Mammary epithelial cell (primary cell): ENCODE data around the gene PRAMEF15.
"Not testable (repeated sequence)": the region's sequence is repeated elsewhere in the genome, so short reads cannot be mapped to it uniquely, and the experiment has no call there.

Source experiments
- EZH2 ChIP-seq: IDR thresholded peaks from 2 replicates; pipeline ENCODE4 v1.6.1; 2012; ENCODE audit warnings: low read length, inconsistent platforms, borderline replicate concordance
- TF ChIP-seq, protein P1 (sequence below), 2 donors: IDR thresholded peaks in 1 of 2; conservative IDR thresholded peaks in 1 of 2; 2 replicates each; pipeline ENCODE4 v1.5.1; 2011 to 2012; ENCODE audit warnings: inconsistent platforms in 2 of 2, low read length in 2 of 2, mild to moderate bottlenecking in 2 of 2, control low read depth in 1 of 2, low read depth in 1 of 2; ENCODE audit not compliant: insufficient read depth in 1 of 2; ENCODE audit errors: extremely low read depth in 1 of 2

DNA sequence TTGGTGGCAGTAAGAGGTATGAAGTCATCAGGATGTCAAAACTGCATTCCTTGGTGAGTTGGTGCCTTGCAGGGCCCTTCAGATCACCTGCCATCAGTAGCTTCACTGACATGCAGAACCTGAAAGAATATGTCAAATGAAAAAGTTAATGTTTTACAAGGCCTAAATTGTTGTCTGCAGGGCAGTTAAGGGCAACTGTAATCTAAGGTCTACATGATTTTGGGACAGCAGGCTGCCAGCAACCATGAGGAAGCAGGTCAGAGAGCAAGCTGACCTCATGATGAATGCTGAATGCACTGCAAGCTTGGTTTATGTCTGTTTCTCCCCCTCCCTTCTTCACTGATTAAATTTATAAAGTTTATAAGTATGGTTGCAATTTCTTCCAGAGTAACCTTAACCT is 13.2 kb upstream of the PRAMEF15 start:
- TF ChIP-seq, protein P1, sequence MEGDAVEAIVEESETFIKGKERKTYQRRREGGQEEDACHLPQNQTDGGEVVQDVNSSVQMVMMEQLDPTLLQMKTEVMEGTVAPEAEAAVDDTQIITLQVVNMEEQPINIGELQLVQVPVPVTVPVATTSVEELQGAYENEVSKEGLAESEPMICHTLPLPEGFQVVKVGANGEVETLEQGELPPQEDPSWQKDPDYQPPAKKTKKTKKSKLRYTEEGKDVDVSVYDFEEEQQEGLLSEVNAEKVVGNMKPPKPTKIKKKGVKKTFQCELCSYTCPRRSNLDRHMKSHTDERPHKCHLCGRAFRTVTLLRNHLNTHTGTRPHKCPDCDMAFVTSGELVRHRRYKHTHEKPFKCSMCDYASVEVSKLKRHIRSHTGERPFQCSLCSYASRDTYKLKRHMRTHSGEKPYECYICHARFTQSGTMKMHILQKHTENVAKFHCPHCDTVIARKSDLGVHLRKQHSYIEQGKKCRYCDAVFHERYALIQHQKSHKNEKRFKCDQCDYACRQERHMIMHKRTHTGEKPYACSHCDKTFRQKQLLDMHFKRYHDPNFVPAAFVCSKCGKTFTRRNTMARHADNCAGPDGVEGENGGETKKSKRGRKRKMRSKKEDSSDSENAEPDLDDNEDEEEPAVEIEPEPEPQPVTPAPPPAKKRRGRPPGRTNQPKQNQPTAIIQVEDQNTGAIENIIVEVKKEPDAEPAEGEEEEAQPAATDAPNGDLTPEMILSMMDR (conservative IDR thresholded peaks at IDR 0.05 in 1 of 2, IDR thresholded peaks at IDR 0.05 in 1 of 2; ENCODE audit: extremely low read depth in 1 of 2, insufficient read depth in 1 of 2, low read depth in 1 of 2, low read length in 2 of 2) = not testable (repeated sequence)
- not testable (repeated sequence) for TF ChIP-seq EZH2
